AG09319 (cell line): ENCODE results near the gene NIPAL3.

ENCODE experiments used
- DNase-seq: peaks from one replicate; pipeline ENCODE4 v3.0.0-alpha.2; 2010; ENCODE audit warnings: low read depth; ENCODE audit errors: extremely low read depth
- TF ChIP-seq, protein P1 (sequence below): IDR thresholded peaks from 2 replicates; pipeline ENCODE4 v1.5.1; 2011; ENCODE audit warnings: low read depth, mild to moderate bottlenecking, inconsistent platforms, low read length, moderate library complexity

Gene NIPAL3

DNA sequence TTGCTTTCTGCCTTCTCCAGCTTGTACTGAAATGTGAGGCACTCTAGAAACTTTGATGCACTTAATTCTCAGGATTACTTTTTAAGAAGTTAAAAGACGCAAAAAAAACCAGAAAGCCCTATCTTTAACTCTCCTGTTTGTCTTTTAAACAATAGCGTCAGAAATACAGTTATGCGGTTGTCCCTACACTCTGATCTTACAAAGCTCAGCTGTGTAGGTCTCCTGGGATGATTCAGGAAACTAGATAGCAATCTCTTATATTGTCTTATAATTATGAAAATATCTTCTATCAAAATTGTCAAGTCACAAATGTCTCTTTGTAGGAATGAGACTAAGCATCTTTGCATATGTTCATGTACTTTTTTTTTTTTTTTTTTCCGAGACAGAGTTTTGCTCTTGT lies 60.1 kb downstream of the NIPAL3 start:
- TF ChIP-seq, protein P1, sequence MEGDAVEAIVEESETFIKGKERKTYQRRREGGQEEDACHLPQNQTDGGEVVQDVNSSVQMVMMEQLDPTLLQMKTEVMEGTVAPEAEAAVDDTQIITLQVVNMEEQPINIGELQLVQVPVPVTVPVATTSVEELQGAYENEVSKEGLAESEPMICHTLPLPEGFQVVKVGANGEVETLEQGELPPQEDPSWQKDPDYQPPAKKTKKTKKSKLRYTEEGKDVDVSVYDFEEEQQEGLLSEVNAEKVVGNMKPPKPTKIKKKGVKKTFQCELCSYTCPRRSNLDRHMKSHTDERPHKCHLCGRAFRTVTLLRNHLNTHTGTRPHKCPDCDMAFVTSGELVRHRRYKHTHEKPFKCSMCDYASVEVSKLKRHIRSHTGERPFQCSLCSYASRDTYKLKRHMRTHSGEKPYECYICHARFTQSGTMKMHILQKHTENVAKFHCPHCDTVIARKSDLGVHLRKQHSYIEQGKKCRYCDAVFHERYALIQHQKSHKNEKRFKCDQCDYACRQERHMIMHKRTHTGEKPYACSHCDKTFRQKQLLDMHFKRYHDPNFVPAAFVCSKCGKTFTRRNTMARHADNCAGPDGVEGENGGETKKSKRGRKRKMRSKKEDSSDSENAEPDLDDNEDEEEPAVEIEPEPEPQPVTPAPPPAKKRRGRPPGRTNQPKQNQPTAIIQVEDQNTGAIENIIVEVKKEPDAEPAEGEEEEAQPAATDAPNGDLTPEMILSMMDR = no peak

GRCh38 chr1:24476571-24476970 lies 61.0 kb downstream of the NIPAL3 start:
- TF ChIP-seq, protein P1 = no peak
- no peak for DNase-seq

More for the DNA sequence above, 60.1 kb downstream of the NIPAL3 start:
- no peak for DNase-seq

- TF ChIP-seq, protein P1 = no peak
- DNase-seq = no peak
Measured at GRCh38 chr1:24477309-24477708, 61.7 kb downstream of the NIPAL3 start.

DNA sequence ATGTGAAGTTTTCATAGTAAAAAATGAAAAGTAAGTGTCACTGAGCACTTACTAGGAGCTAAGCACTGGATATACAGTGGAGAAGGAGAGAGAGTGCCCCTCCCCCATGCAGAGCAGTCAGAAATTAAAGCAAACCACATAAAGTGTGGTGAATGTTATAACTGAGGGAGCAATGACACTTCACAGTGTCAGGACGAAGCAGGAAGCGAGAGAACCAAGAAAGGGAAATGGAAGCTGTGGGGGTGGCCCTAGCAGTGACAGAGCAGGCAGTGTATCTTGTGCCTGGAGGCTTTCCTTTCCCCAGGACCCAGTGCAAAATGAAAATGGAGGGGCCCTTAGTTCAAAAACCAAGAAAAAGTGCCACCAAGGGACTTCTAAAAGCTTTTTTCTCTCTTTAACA lies 65.5 kb downstream of the NIPAL3 start:
- DNase-seq = no peak
- TF ChIP-seq, protein P1 = no peak

DNA sequence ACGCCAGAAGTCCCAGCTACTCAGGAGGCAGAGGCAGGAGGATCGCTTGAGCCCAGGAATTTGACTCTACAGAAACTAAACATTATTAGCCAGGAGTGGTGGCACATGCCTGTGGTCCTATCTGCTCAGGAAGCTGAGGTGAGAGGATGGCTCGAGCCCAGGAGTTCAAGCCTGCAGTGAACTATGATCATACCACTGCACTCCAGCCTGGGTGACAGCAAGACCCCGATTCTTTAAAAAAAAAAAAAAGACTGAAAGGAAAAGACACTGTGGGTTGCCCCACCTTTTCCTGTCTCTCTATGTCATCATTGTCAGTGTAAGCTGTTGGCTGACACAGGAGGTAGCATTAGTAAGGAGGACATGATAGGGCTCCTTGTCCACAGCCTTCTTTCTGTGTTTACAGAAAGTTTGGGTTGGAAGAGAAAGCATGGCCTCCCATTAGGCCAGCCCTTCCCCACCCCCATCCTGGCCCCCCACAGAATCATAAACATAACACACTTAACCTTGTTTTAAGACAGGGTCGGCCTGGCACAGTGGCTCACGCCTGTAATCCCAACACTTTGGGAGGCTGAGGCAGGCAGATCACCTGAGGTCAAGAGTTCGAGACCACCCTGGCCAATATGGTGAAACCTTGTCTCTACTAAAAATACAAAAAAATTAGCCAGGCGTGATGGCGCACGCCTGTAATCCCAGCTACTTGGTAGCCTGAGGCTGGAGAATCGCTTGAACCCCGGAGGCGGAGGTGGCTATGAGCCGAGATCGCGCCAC lies 66.4 kb downstream of the NIPAL3 start:
- DNase-seq = no peak
- TF ChIP-seq, protein P1 = no peak

DNA sequence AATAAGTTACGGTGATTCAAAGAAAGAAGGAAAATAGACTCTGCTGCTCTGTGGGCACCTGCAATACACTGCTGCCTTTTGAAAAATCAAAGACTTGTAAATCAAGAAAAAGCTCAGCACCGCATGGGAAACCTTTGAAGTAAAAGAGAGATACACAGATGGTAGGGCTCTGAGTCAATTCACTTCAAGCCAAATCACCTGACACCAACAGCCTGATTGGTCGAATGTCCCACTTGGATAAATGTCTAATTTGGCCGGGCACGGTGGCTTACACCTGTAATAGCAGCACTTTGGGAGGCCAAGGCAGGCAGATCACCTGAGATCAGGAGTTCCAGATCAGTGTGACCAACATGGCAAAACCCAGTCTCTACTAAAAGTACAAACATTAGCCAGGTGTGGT lies 67.8 kb downstream of the NIPAL3 start:
- no peak for DNase-seq
- TF ChIP-seq, protein P1 = no peak

GRCh38 chr1:24484199-24484598 lies 68.6 kb downstream of the NIPAL3 start:
- no peak for DNase-seq

More at GRCh38 chr1:24484199-24484598, 68.6 kb downstream of the NIPAL3 start:
- TF ChIP-seq, protein P1 = no peak
